GM12878 (cell line): ENCODE data around the gene ATG4B.

ENCODE experiments used
- CTCF ChIP-seq, 3 experiments: IDR thresholded peaks in 2 of 3; conservative IDR thresholded peaks in 1 of 3; 2 replicates each; pipeline ENCODE4 v1.5.1; 2011; ENCODE audit warnings: low read depth in 3 of 3, low read length in 3 of 3, mild to moderate bottlenecking in 3 of 3, control low read depth in 2 of 3, moderate library complexity in 2 of 3, inconsistent platforms in 1 of 3, mixed read lengths in 1 of 3; ENCODE audit not compliant: control insufficient read depth in 2 of 3, insufficient read depth in 1 of 3; ENCODE audit errors: extremely low read depth in 1 of 3
- EZH2 ChIP-seq: IDR thresholded peaks from 2 replicates; pipeline ENCODE4 v1.6.1; 2012; ENCODE audit warnings: low read depth, mild to moderate bottlenecking, control low read depth, inconsistent platforms, low read length, borderline replicate concordance; ENCODE audit not compliant: control insufficient read depth
- HCFC1 ChIP-seq: fragments of 150-350 bp; IDR thresholded peaks from 2 replicates; pipeline ENCODE4 v1.6.1; 2014; ENCODE audit warnings: low read length
- HDAC2 ChIP-seq: fragments of 200-600 bp; sonication (generic); IDR thresholded peaks from 2 replicates; pipeline ENCODE4 v1.6.1; 2017
- NFYB ChIP-seq: IDR thresholded peaks from 2 replicates; pipeline ENCODE4 v1.6.1; 2011; ENCODE audit warnings: low read depth, mild to moderate bottlenecking, low read length, improper control_type of control experiment, moderate library complexity; ENCODE audit not compliant: insufficient read depth
- SP1 ChIP-seq: IDR thresholded peaks from one replicate; pipeline ENCODE4 v1.6.1; 2011; ENCODE audit warnings: low read depth, low read length
- SPI1 ChIP-seq: IDR thresholded peaks from 2 replicates; pipeline ENCODE4 v1.6.1; 2011; ENCODE audit warnings: low read depth, mild to moderate bottlenecking, low read length, moderate library complexity, borderline replicate concordance; ENCODE audit not compliant: insufficient read depth
- SUZ12 ChIP-seq: fragments of 200-600 bp; sonication (generic); IDR thresholded peaks from one replicate; pipeline ENCODE4 v1.6.1; 2018; ENCODE audit warnings: antibody characterized with exemption, mild to moderate bottlenecking; ENCODE audit not compliant: unreplicated experiment
- YY1 ChIP-seq: IDR thresholded peaks from 2 replicates; pipeline ENCODE4 v1.6.1; 2011; ENCODE audit warnings: low read depth, mild to moderate bottlenecking, low read length

GRCh38 chr2:241686324-241686649 is 48.8 kb downstream of the ATG4B start:
- TF ChIP-seq CTCF (IDR thresholded peaks at IDR 0.05 in 2 of 3, conservative IDR thresholded peaks at IDR 0.05 in 1 of 3; ENCODE audit: control insufficient read depth in 2 of 3, extremely low read depth in 1 of 3, insufficient read depth in 1 of 3, low read depth in 3 of 3, low read length in 3 of 3) (no peak), YY1 (no peak), SP1 (no peak), SPI1 (no peak), SUZ12 (no peak), EZH2 (no peak), NFYB (no peak), HCFC1 (no peak), HDAC2 (no peak)
